ENCODE data around the gene NAP1L4.

The NAP1L4 gene

DNA sequence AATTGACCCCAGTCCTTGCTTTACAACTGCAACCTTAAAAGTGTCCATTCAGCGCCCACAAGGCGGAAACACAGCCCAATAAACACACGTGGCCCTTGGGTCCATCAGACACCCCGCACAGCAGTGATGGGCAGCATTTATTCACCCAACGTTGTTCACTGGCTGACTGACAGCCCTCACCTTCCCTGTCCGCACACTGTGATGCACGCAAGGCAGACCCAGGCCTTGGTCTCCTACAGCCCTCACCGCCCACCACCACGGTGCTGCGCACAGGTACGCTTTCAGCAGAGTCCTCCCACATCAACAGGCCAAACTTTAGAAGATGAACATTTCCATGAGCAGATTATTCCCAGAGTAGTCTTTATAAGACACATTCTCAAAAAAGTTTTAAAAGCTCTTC is 42.2 kb downstream of the NAP1L4 start:
- H3K27me3 ChIP-seq (ENCODE audit: control insufficient read depth in 1 of 2, insufficient read depth in 2 of 2, low read length in 2 of 2), result no peaks in the 10 kb centered on the region
- peaks cover 52 to 87% of the 10 kb centered on the region in 2 donors for H3K36me3 ChIP-seq (ENCODE audit: control insufficient read depth in 1 of 2, insufficient read depth in 2 of 2, low read length in 2 of 2)
- peaks cover 12 to 15% of the 10 kb centered on the region in 2 donors for H3K4me1 ChIP-seq (ENCODE audit: control insufficient read depth in 1 of 2, insufficient read depth in 2 of 2, low read length in 2 of 2)
- no peak overlapping the region for H3K27ac ChIP-seq (ENCODE audit: low read depth, low read length)
- no peaks in the 10 kb centered on the region for H3K9me3 ChIP-seq (ENCODE audit: control insufficient read depth in 1 of 2, low read length in 2 of 2)
- H3K9ac ChIP-seq (ENCODE audit: low read depth in 1 of 2, low read length in 2 of 2), result no peak overlapping the region
- H3K4me3 ChIP-seq (ENCODE audit: low read depth in 1 of 2, low read length in 2 of 2), result no peak overlapping the region

DNA sequence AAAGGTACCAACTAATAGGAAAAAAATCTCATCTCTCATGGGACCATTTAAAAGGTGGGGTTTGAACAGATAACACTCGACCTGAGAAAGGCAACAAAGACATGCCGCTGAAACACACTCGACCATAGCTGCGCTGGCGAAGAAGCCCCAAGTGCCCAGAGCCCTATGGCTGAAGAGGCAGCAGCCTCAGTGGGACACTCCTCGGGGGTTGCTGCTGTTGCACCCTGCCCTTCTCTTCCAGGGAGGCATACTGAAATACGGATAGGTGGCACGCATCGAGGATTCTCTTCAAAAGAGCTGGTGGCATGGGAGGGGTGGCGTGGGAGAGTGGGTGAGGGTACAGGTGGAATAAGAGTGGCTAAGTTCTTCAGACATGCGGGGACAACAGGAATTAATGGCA is 44.4 kb downstream of the NAP1L4 start:
- H3K27me3 ChIP-seq (ENCODE audit: control insufficient read depth in 1 of 2, insufficient read depth in 2 of 2, low read length in 2 of 2), result no peaks in the 10 kb centered on the region
- H3K9me3 ChIP-seq (ENCODE audit: control insufficient read depth in 1 of 2, low read length in 2 of 2), result no peaks in the 10 kb centered on the region
- no peak overlapping the region for H3K9ac ChIP-seq (ENCODE audit: low read depth in 1 of 2, low read length in 2 of 2)
- peaks cover 26 to 31% of the 10 kb centered on the region in 2 donors for H3K4me1 ChIP-seq (ENCODE audit: control insufficient read depth in 1 of 2, insufficient read depth in 2 of 2, low read length in 2 of 2)
- H3K27ac ChIP-seq (ENCODE audit: low read depth, low read length), result no peak overlapping the region
- H3K4me3 ChIP-seq (ENCODE audit: low read depth in 1 of 2, low read length in 2 of 2), result no peak overlapping the region
- peaks cover 34 to 74% of the 10 kb centered on the region in 2 donors for H3K36me3 ChIP-seq (ENCODE audit: control insufficient read depth in 1 of 2, insufficient read depth in 2 of 2, low read length in 2 of 2)

DNA sequence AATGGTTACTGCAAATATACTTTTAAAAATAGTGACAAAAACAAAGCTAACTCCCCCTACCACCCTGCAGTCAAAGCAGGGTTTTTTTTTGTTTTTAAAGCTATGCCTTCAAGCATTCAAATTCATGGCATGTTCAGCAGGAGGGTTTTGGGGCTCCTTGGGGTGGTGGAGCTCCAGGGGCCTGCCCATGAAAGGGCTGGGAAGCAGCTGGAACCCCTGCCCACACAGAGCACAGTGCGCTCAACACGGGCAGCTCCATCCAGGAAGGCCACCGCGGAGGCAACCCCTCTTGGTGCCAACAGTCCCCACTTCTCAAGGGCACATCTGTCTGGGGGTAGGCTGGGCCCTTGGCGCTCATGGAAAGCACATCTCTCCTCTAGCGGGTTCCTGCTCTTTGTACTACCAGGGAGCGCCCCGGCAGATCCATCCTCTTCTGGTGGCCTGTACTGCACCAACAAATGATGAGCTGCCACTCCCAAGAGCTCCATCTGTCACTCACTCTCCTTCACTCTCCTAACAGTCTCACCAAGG is 46.3 kb downstream of the NAP1L4 start:
- Histone ChIP-seq H3K4me1 (ENCODE audit: control insufficient read depth in 1 of 2, insufficient read depth in 2 of 2, low read length in 2 of 2) (peaks cover 30 to 35% of the 10 kb centered on the region in 2 donors), H3K36me3 (ENCODE audit: control insufficient read depth in 1 of 2, insufficient read depth in 2 of 2, low read length in 2 of 2) (peaks cover 18 to 55% of the 10 kb centered on the region in 2 donors), H3K9me3 (ENCODE audit: control insufficient read depth in 1 of 2, low read length in 2 of 2) (no peaks in the 10 kb centered on the region), H3K27ac (ENCODE audit: low read depth, low read length) (no peak overlapping the region), H3K9ac (ENCODE audit: low read depth in 1 of 2, low read length in 2 of 2) (no peak overlapping the region), H3K4me3 (ENCODE audit: low read depth in 1 of 2, low read length in 2 of 2) (no peak overlapping the region), H3K27me3 (ENCODE audit: control insufficient read depth in 1 of 2, insufficient read depth in 2 of 2, low read length in 2 of 2) (no peaks in the 10 kb centered on the region)

DNA sequence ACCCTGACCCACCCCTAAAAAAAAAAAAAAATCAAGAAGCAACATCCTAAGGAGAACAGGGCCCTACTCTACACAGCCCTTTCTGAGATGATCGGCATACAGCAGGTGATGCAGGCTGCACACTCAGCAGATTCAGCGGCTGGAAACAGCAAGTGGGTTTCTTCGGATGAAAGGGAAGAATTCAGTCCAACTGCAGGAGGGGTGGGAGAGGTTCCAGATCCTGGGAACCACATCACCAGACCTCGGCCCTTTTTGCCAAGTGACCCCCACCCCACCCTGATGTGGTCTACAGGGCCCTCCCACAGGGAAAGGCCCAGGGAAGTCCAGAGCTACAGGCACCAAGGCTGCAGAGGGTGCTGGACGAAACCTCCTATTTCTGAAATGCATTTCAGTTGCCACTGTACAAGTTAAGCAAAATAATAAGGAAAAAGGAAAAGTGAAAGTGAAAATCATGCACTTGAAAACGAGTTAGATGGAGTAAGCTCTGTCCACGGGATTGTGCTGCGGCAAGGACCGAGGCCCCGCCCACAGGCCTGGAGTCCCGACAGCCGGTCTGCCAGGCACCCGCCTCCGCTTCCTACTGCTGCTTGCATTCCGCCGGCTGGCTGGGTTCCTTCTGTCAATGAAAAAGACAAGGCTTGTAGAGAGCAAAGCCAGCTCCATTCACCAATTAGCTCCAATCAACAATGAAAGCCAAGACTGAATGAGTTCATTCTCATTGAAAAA is 46.9 kb downstream of the NAP1L4 start:
- Histone ChIP-seq H3K4me3 (ENCODE audit: low read depth in 1 of 2, low read length in 2 of 2) (peak overlapping the region; percentile 39 to 46), H3K4me1 (ENCODE audit: control insufficient read depth in 1 of 2, insufficient read depth in 2 of 2, low read length in 2 of 2) (peaks cover 36 to 41% of the 10 kb centered on the region in 2 donors), H3K36me3 (ENCODE audit: control insufficient read depth in 1 of 2, insufficient read depth in 2 of 2, low read length in 2 of 2) (peaks cover 14 to 48% of the 10 kb centered on the region in 2 donors), H3K27me3 (ENCODE audit: control insufficient read depth in 1 of 2, insufficient read depth in 2 of 2, low read length in 2 of 2) (no peaks in the 10 kb centered on the region), H3K9ac (ENCODE audit: low read depth in 1 of 2, low read length in 2 of 2) (no peak overlapping the region), H3K27ac (ENCODE audit: low read depth, low read length) (no peak overlapping the region), H3K9me3 (ENCODE audit: control insufficient read depth in 1 of 2, low read length in 2 of 2) (no peaks in the 10 kb centered on the region)

DNA sequence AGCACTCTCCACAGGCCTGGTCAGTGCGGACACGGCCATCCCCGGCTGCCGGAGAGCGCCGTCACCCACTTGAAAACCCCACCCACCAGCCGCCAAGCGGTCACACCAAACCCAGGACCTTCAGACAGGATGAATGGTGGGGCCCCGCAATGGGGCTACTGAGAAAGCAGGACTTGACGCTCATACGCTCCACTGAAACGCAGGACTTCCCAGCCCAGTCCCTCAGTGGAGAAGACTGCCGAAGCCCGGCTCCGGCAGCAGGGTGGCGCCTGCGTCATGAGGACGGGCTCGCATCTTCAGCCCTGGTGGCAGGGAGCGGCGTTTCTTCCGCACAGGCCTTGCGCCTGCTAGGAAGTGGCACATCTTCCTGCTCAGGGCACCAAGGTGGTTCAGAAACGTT is 47.6 kb downstream of the NAP1L4 start:
- H3K36me3 ChIP-seq (ENCODE audit: control insufficient read depth in 1 of 2, insufficient read depth in 2 of 2, low read length in 2 of 2), result peaks cover 8 to 42% of the 10 kb centered on the region in 2 donors
- no peak overlapping the region for H3K27ac ChIP-seq (ENCODE audit: low read depth, low read length)
- no peak overlapping the region for H3K9ac ChIP-seq (ENCODE audit: low read depth in 1 of 2, low read length in 2 of 2)
- H3K4me1 ChIP-seq (ENCODE audit: control insufficient read depth in 1 of 2, insufficient read depth in 2 of 2, low read length in 2 of 2), result peaks cover 40 to 47% of the 10 kb centered on the region in 2 donors
- H3K27me3 ChIP-seq (ENCODE audit: control insufficient read depth in 1 of 2, insufficient read depth in 2 of 2, low read length in 2 of 2), result no peaks in the 10 kb centered on the region
- no peak overlapping the region for H3K4me3 ChIP-seq (ENCODE audit: low read depth in 1 of 2, low read length in 2 of 2)
- H3K9me3 ChIP-seq (ENCODE audit: control insufficient read depth in 1 of 2, low read length in 2 of 2), result no peaks in the 10 kb centered on the region

DNA sequence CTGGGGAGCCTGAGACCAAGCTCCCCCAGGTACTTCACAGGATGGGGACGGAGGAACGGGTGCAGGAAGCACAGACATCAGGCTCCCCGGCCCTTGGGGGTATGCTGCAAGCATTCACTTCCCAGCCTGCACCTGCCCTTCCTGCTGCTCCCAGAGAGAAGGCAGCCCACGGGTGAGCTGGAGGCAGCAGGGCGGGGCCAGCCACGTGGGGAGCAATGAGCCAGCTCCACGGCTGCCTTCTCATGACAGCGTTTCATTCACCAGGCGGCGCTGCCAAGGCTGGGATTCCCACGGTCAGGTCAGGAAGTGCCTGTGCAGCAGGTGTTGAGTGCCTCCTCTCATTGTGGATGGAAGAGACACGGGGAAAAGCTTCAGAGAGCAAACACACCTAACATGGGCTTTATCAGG is 48.4 kb downstream of the NAP1L4 start:
- H3K4me1 ChIP-seq (ENCODE audit: control insufficient read depth in 1 of 2, insufficient read depth in 2 of 2, low read length in 2 of 2), result peaks cover 40 to 47% of the 10 kb centered on the region in 2 donors

DNA sequence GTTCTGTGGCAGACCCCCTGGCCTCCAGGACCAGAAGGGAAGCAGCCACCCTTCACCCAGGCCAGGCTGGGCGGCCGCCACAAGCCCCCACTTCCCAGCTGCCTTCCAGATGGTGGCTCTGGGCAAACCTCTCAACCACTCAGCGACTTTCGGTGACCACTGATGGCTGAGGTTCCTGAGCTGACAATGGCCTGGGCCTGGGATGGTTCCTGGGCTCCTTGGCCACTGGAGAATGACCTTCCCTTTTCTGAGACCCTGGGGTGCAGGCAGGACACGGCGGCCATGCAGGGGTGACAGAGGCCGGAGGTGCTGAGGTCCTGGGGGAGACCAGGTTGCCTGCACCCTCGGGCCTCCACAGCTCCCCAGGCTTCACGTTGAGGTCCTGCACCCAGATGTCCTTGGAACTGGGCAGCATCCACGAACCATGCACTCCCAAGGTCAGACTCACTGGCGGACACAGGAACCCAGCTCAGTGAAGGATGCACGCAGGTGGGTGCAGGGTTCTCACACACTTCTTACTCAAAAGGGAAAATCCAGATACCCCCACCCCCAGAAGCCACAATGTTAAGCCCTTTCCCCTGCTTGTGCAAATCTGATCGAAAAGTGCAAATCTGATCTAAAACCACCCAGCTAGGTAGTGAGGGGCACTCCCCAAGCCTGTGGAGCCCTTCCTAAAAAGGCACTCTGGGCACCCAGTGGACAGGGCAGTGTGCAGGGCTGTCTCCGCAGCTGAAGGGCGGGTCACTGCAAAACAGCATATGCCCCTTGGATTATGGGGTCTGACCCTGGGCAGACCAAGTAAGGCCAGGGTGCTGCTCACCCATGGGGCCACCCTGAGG is 49.0 kb downstream of the NAP1L4 start:
- peaks cover 40 to 47% of the 10 kb centered on the region in 2 donors for H3K4me1 ChIP-seq (ENCODE audit: control insufficient read depth in 1 of 2, insufficient read depth in 2 of 2, low read length in 2 of 2)
- H3K4me3 ChIP-seq (ENCODE audit: low read depth in 1 of 2, low read length in 2 of 2), result no peak overlapping the region
- H3K9me3 ChIP-seq (ENCODE audit: control insufficient read depth in 1 of 2, low read length in 2 of 2), result peaks cover 5 to 11% of the 10 kb centered on the region in 2 donors
- no peaks in the 10 kb centered on the region for H3K27me3 ChIP-seq (ENCODE audit: control insufficient read depth in 1 of 2, insufficient read depth in 2 of 2, low read length in 2 of 2)
- H3K9ac ChIP-seq (ENCODE audit: low read depth in 1 of 2, low read length in 2 of 2), result no peak overlapping the region
- peaks cover 0 to 27% of the 10 kb centered on the region in 2 donors for H3K36me3 ChIP-seq (ENCODE audit: control insufficient read depth in 1 of 2, insufficient read depth in 2 of 2, low read length in 2 of 2)
- H3K27ac ChIP-seq (ENCODE audit: low read depth, low read length), result no peak overlapping the region

More for the DNA sequence above, 48.4 kb downstream of the NAP1L4 start:
- Histone ChIP-seq H3K9ac (ENCODE audit: low read depth in 1 of 2, low read length in 2 of 2) (no peak overlapping the region), H3K27ac (ENCODE audit: low read depth, low read length) (no peak overlapping the region), H3K9me3 (ENCODE audit: control insufficient read depth in 1 of 2, low read length in 2 of 2) (peaks cover under 1 to 5% of the 10 kb centered on the region in 2 donors), H3K4me3 (ENCODE audit: low read depth in 1 of 2, low read length in 2 of 2) (no peak overlapping the region), H3K36me3 (ENCODE audit: control insufficient read depth in 1 of 2, insufficient read depth in 2 of 2, low read length in 2 of 2) (peaks cover 2 to 34% of the 10 kb centered on the region in 2 donors), H3K27me3 (ENCODE audit: control insufficient read depth in 1 of 2, insufficient read depth in 2 of 2, low read length in 2 of 2) (no peaks in the 10 kb centered on the region)

DNA sequence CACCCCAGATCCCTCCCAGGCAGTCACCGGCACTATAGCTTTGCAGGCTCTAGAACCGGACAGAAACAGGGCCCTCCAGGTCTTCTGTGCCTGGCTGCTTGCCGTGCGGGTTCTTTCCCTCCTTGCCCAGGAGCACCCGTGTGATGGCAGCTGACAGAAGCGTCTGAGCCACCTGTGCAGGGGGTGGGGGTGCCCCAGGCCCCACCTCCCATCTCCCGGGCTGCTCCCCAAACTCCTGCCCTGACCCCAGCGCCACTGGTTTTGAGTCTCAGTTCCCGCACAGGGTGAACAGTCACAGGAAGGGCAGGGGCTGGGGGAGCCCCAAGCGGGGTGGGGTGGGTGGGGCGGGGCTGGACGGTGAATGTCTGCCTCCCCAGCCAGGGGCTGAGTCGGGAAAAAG is 49.7 kb downstream of the NAP1L4 start:
- Histone ChIP-seq H3K36me3 (ENCODE audit: control insufficient read depth in 1 of 2, insufficient read depth in 2 of 2, low read length in 2 of 2) (peaks cover 0 to 21% of the 10 kb centered on the region in 2 donors), H3K4me3 (ENCODE audit: low read depth in 1 of 2, low read length in 2 of 2) (no peak overlapping the region), H3K9ac (ENCODE audit: low read depth in 1 of 2, low read length in 2 of 2) (no peak overlapping the region), H3K27me3 (ENCODE audit: control insufficient read depth in 1 of 2, insufficient read depth in 2 of 2, low read length in 2 of 2) (no peaks in the 10 kb centered on the region), H3K9me3 (ENCODE audit: control insufficient read depth in 1 of 2, low read length in 2 of 2) (peaks cover 9 to 18% of the 10 kb centered on the region in 2 donors), H3K4me1 (ENCODE audit: control insufficient read depth in 1 of 2, insufficient read depth in 2 of 2, low read length in 2 of 2) (peaks cover 40 to 47% of the 10 kb centered on the region in 2 donors), H3K27ac (ENCODE audit: low read depth, low read length) (no peak overlapping the region)

DNA sequence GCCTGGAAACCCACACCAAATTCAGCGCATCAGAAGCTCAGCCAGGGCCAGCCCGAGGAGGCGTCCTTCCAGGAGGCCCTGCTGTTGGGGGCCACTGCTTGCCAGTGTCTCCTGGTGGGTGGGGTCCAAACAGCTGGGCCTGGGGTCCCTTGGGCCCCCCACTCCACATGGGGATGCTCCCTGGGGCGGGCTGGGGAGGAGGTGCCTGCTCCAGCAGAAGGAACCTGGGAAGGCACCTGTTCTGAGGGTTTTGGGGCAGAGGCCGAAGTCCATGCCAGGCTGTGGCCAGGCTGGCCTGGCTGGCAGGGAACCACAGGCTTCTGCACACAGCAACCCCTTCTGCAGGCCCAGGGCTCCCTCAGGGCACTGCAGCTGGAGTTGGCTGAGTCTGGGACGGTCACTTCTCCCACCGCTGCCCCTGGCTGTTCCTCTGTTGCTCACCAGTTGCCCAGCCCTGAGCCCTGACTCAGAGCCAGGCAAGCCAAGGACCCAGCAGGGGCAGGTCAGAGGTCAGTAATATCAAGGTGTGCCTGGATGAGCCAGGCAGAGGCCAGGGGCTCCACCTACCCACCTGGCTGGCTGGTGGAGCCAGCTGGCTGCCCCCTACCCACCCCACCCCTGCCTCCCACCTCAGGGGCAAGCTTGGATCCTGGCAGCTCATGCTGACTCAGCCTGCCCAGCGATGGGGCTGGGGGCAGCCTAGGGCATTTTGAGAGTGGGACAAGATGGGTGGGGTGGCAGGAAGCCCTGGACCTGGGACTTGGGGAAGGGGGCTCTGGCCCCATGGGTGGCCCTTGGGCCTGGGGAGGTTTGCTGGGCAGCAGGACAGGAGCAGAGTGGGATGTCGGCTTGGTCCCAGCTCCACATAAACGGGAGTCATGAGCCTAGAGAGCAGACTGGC is 51.0 kb downstream of the NAP1L4 start:
- peak overlapping the region in 1 of 2 donors; percentile 30 for H3K4me3 ChIP-seq (ENCODE audit: low read depth in 1 of 2, low read length in 2 of 2)
- peak overlapping the region in 1 of 2 donors; percentile 25 for H3K9ac ChIP-seq (ENCODE audit: low read depth in 1 of 2, low read length in 2 of 2)
- peaks cover 12 to 19% of the 10 kb centered on the region in 2 donors for H3K9me3 ChIP-seq (ENCODE audit: control insufficient read depth in 1 of 2, low read length in 2 of 2)
- peaks cover 38 to 46% of the 10 kb centered on the region in 2 donors for H3K4me1 ChIP-seq (ENCODE audit: control insufficient read depth in 1 of 2, insufficient read depth in 2 of 2, low read length in 2 of 2)
- H3K27me3 ChIP-seq (ENCODE audit: control insufficient read depth in 1 of 2, insufficient read depth in 2 of 2, low read length in 2 of 2), result no peaks in the 10 kb centered on the region
- H3K36me3 ChIP-seq (ENCODE audit: control insufficient read depth in 1 of 2, insufficient read depth in 2 of 2, low read length in 2 of 2), result peaks cover 0 to 15% of the 10 kb centered on the region in 2 donors
- H3K27ac ChIP-seq (ENCODE audit: low read depth, low read length), result peak overlapping the region; percentile 41
